H1 (cell line): ENCODE data around the gene CPNE4. TPM values are rescaled to one million over a fixed set of nuclear protein-coding genes. Genes with fewer than 3 reads are reported as not detected.

Source experiments
- CEBPB ChIP-seq: IDR thresholded peaks from 2 replicates; pipeline ENCODE4 v1.6.1; 2012; ENCODE audit warnings: low read depth, low read length
- polyA plus RNA-seq, 7 experiments: library from polyadenylated mRNA; depleted of rRNA in 3 of 7; stranded (reverse) in 5 of 7; unstranded in 2 of 7; fragments of >200 nt in 5 of 7; fragments of 200-250 nt in 2 of 7; gene quantifications; 1 replicate in 5 of 7; 2 replicates in 1 of 7; 4 replicates in 1 of 7; pipeline versions ENCODE4 v1.2.1 to v1.2.3, GENCODE V29; 2011 to 2013; ENCODE audit warnings: missing spikeins in 2 of 7, mixed read lengths in 2 of 7
- total RNA-seq: library from RNA; stranded (reverse); fragmentation: NEBNext Ultra II Directional; extraction: Animal tissue kit (Norgen Biotek cat#: 25700); gene quantifications from 2 replicates; pipeline ENCODE4 v1.2.1, GENCODE V29; 2021

Gene CPNE4
- total and polyA plus RNA-seq, 2 of the 8 experiments (the other 6 are each of a cell fraction or from before 2014, with no cell fraction given): 0.82 to 3.8 TPM

DNA sequence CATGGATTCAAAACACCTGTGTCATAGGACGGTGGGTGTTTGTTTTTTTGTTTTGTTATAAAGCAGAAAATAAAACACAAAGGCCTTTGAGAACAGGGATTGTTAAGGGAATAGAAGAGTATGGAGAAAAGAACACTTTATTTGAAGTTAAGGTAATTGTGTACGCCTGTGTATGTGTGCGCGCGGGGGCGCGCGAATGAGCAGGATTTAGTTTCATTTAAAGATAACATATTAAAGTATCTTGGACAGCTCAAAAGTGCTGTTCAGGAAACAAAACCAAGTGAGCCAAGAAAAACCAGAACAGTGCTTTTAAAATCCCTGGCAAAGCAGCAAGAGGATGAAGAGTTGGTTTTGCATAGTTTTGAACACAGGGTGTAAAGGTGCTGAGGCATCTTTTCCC, 1.9 kb downstream of the CPNE4 start (continued):
- TF ChIP-seq CEBPB: no peak
